HL-60 (cell line): ENCODE measurements around the gene FRZB.
"Not testable (repeated sequence)": the region's sequence is repeated elsewhere in the genome, so short reads cannot be mapped to it uniquely, and the experiment has no call there.

Experiments used
- DNase-seq, 2 experiments: peaks; one replicate each; pipeline ENCODE4 v3.0.0-alpha.2; 2010 to 2020; ENCODE audit warnings: low read depth in 1 of 2, low spot score in 1 of 2
- H3K27ac ChIP-seq: fragments of 250-450 bp; sonication (Bioruptor Pico); replicated peaks from 2 replicates; pipeline ENCODE4 v1.5.1; 2020; ENCODE audit warnings: mild to moderate bottlenecking, moderate library complexity
- H3K27me3 ChIP-seq: fragments of 250-450 bp; sonication (Bioruptor Pico); 2 replicates; pipeline ENCODE4 v1.5.1; 2021; ENCODE audit warnings: mild to moderate bottlenecking, moderate library complexity; ENCODE audit not compliant: insufficient read depth, poor library complexity, severe bottlenecking
- H3K4me3 ChIP-seq: replicated peaks from 2 replicates; pipeline ENCODE4 v1.5.1; 2011; ENCODE audit warnings: mild to moderate bottlenecking, control low read depth, low read length; ENCODE audit not compliant: insufficient read depth
- GABPA ChIP-seq: IDR thresholded peaks from 2 replicates; pipeline ENCODE4 v1.6.1; 2012; ENCODE audit warnings: low read depth
- POLR2AphosphoS5 ChIP-seq: IDR thresholded peaks from 2 replicates; pipeline ENCODE4 v1.6.1; 2012; ENCODE audit warnings: low read depth
- SPI1 ChIP-seq: IDR thresholded peaks from 2 replicates; pipeline ENCODE4 v1.6.1; 2012; ENCODE audit warnings: low read depth, mild to moderate bottlenecking, borderline replicate concordance
- TF ChIP-seq, protein P1 (sequence below): IDR thresholded peaks from one replicate; pipeline ENCODE4 v1.5.1; 2011; ENCODE audit warnings: low read length, control low read depth, inconsistent platforms; ENCODE audit not compliant: insufficient read depth
- TF ChIP-seq, protein P2 (sequence below): IDR thresholded peaks from 2 replicates; pipeline ENCODE4 v1.6.1; 2012; ENCODE audit warnings: low read depth; ENCODE audit not compliant: insufficient replicate concordance

FRZB gene

DNA sequence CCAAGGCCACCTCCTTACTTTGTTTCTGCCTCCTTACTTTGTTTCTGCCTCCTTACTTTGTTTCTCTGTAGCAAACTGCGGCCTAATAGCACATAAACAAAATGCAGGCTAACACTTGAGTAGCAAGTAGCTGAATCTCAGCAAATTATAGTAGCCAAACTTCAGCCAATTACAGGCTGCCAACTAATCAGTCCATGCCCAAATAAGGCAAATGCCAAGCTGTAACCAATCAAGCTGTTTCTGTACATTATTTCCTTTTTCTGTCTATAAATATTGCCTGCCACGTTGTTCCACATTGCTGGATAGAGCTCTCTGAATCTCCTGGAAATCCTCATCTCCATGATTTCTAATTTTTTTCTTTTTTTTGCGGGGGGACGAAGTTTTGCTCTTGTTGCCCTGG is 28.7 kb upstream of the FRZB start:
- Histone ChIP-seq H3K27me3 (no peaks in the 10 kb centered on the region), H3K4me3 (no peak overlapping the region), H3K27ac (no peak overlapping the region)
- DNase-seq = no peak
- no peak for TF ChIP-seq SPI1
- TF ChIP-seq, protein P1, sequence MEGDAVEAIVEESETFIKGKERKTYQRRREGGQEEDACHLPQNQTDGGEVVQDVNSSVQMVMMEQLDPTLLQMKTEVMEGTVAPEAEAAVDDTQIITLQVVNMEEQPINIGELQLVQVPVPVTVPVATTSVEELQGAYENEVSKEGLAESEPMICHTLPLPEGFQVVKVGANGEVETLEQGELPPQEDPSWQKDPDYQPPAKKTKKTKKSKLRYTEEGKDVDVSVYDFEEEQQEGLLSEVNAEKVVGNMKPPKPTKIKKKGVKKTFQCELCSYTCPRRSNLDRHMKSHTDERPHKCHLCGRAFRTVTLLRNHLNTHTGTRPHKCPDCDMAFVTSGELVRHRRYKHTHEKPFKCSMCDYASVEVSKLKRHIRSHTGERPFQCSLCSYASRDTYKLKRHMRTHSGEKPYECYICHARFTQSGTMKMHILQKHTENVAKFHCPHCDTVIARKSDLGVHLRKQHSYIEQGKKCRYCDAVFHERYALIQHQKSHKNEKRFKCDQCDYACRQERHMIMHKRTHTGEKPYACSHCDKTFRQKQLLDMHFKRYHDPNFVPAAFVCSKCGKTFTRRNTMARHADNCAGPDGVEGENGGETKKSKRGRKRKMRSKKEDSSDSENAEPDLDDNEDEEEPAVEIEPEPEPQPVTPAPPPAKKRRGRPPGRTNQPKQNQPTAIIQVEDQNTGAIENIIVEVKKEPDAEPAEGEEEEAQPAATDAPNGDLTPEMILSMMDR = no peak
- no peak for TF ChIP-seq GABPA
- TF ChIP-seq, protein P2, sequence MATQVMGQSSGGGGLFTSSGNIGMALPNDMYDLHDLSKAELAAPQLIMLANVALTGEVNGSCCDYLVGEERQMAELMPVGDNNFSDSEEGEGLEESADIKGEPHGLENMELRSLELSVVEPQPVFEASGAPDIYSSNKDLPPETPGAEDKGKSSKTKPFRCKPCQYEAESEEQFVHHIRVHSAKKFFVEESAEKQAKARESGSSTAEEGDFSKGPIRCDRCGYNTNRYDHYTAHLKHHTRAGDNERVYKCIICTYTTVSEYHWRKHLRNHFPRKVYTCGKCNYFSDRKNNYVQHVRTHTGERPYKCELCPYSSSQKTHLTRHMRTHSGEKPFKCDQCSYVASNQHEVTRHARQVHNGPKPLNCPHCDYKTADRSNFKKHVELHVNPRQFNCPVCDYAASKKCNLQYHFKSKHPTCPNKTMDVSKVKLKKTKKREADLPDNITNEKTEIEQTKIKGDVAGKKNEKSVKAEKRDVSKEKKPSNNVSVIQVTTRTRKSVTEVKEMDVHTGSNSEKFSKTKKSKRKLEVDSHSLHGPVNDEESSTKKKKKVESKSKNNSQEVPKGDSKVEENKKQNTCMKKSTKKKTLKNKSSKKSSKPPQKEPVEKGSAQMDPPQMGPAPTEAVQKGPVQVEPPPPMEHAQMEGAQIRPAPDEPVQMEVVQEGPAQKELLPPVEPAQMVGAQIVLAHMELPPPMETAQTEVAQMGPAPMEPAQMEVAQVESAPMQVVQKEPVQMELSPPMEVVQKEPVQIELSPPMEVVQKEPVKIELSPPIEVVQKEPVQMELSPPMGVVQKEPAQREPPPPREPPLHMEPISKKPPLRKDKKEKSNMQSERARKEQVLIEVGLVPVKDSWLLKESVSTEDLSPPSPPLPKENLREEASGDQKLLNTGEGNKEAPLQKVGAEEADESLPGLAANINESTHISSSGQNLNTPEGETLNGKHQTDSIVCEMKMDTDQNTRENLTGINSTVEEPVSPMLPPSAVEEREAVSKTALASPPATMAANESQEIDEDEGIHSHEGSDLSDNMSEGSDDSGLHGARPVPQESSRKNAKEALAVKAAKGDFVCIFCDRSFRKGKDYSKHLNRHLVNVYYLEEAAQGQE = no peak
- no peak for TF ChIP-seq POLR2AphosphoS5

DNA sequence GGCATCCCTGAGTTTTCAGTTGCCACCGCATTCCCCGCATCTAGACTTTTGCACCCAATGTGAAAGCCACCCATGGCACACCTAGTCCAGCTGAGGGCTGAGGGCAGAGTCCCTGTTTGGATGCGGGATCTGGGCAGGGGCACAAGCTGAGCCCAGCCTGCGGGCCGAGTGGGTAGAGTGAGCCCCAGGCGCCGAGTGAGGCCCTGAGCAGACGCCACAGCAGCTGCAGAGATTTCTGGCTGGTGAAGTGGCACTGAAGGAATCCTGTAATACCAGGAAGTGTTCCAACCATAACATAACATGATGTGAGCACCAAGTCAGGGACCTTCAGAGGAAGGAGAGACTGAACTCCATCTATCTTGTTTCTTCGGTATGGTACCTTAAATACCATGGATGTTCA is 27.7 kb upstream of the FRZB start:
- Histone ChIP-seq H3K4me3 (no peak overlapping the region), H3K27me3 (no peaks in the 10 kb centered on the region), H3K27ac (no peak overlapping the region)
- DNase-seq = no peak
- TF ChIP-seq, protein P2 = no peak
- TF ChIP-seq GABPA (no peak), SPI1 (no peak), POLR2AphosphoS5 (no peak)
- TF ChIP-seq, protein P1 = no peak

DNA sequence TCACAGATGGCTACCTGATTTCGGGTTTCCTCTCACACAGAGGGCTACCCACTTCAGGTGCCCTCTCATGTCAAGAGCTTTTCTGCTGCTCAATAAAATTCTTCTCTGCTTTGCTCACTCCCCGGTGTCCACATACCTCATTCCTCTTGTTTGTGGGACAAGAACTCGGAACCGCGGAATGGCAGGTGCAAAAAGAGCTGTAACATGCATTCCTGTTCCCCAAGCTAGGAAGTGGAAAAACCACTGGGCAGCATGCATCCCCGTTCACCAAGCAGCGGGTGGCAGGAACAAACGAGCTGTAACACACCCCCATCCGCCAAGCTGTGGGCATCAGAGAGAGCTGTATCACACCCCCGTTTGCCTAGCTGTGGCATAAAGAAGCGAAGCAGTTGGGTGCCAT is 27.2 kb upstream of the FRZB start:
- Histone ChIP-seq H3K27ac (no peak overlapping the region), H3K27me3 (no peaks in the 10 kb centered on the region), H3K4me3 (no peak overlapping the region)
- no peak for DNase-seq
- no peak for TF ChIP-seq SPI1
- TF ChIP-seq, protein P2 = no peak
- TF ChIP-seq, protein P1 = no peak
- no peak for TF ChIP-seq POLR2AphosphoS5
- no peak for TF ChIP-seq GABPA

DNA sequence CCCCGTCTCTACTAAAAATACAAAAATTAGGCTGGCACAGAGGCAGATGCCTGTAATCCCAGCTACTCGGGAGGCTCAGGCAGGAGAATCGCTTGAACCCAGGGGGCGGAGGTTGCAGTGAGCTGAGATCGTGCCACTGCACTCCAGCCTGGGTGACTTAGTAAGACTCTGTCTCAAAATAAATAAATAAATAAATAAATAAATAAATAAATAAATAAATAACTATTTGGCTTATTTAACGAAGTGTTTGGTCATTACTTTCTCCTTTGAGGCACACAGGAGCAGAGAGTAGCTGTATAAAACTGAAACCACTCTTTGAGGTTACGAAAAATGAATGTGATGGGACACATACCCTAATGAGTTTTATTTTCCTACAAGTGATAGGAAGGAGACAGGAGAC is 26.6 kb upstream of the FRZB start:
- H3K27ac ChIP-seq, H3K4me3 ChIP-seq, H3K27me3 ChIP-seq, DNase-seq: not testable (repeated sequence)
